GM19395 (cell line): ENCODE data around the gene GLB1L3.
"Not testable (repeated sequence)": the region's sequence is repeated elsewhere in the genome, so short reads cannot be mapped to it uniquely, and the experiment has no call there.

Experiments
- ATAC-seq: cut with Tn5 transposase; IDR thresholded peaks from one replicate; pipeline ENCODE4 v1.9.1; 2021; ENCODE audit warnings: mild to moderate bottlenecking, moderate library complexity; ENCODE audit not compliant: unreplicated experiment

Gene GLB1L3

DNA sequence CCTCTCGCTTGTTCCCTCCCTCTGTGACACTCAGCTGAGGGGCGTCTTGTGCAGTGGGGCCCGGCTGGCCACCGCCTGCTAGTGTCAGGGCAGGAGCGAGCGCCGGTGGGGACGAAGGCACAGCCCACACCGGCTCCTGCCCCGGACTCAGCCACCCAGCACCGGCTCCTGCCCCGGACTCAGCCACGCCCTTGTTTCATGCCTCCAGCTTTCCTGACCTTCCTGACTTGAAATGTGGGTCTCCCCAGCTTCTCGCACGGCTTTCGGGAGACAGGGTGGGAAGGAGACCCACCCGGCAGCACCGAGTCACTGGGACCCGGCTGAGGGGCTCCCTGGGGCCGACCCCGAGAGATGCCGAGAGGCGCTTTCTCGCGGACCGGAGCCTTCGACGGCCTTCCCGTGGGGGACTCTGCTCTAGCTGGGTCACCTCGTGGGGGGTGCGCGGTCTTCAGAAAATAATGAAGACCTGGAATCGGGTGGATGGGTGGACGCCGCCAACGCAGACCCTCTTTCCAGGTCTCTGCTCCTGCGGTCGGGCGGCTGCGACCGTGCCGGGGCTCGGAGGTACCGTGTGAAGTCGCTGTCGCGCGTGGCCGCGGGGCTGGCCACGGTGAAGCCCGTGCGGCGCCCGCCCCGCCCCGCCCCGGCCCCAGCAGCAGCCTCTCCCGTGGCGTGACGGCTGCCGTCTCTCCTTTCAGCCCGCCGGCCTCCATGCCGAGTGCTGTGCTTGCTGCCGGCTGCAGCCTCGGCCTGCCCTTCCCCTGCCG lies 65.8 kb downstream of the GLB1L3 start:
- ATAC-seq, result no peak

DNA sequence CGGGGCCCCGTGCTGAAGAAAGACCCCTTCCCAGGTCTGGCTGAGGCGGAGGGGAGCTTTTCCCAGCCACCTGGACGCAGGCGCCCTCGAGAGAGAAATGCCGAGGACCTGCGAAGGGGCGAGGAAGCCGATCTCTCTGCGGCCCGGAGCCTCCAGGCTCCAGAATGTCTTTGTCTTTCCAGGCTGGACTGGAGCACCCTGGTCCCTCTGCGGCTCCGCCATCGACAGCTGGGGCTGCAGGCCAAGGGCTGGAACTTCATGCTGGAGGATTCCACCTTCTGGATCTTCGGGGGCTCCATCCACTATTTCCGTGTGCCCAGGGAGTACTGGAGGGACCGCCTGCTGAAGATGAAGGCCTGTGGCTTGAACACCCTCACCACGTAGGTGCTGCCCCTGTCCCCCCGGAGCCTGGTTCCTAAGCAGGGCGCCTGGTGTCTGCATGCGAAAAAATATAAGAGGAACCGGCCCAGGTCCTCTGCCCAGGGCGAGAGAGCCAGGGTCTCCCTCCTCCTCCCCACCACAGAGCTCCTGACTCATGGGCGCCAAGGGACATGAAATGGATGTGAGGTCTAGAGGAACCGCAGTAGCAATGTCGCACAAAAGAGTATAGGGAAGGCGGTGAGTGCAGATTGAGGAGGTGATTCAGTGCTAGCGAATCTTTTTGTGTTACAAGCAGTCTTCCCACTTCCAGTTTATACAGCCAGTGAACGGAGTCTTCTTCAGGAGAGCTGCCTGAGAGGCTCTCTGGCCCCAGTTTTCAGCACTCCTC lies 66.6 kb downstream of the GLB1L3 start:
- ATAC-seq, result no peak

GRCh38 chr11:134343646-134344045 lies 67.5 kb downstream of the GLB1L3 start:
- ATAC-seq, result no peak

GRCh38 chr11:134344497-134345236 lies 68.5 kb downstream of the GLB1L3 start:
- ATAC-seq, result not testable (repeated sequence)

- ATAC-seq, result no peak
These were observed 69.0 kb downstream of the GLB1L3 start for GRCh38 chr11:134345237-134345550.

DNA sequence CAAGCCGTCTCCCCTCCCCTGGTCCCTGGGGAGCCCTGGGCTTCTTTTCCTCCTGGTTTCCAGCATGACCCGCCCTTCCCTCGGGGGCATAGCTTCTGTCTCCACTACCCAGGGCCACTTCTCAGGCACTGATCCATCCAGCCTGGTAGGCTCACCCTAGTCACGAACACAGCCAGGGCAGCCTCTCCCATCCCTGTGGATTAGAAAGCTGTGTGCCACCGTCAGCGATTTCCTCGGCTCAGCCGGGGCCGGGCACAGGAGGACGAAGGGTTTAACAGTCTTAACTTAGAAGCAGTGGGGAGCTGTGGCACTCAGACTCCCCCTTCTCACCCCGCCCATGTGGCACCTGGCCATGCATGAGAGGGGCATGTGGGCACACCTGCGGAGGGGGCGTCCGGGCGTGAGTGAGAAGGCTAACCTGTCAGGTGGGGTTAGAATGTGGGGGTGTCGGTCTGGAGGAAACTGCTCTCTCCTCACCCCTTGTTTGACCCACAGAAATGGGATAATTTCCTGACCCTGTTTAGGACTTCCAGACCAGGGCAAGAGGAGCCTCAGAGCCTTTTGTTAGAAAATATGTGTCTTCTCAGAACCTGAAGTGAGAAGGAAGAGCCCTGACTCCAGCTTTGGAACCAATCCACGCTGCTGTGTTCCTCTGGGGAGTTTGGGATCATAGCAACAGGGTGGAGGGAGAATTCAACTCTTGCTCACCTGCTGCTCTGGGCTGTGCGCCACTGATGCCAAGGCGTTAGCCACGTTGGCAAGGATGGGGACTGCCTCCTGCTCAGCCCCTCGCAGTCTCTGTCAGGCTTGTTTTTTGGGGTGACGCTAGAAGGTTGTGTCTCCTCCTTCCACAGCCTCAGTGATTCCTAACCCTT lies 70.2 kb downstream of the GLB1L3 start:
- ATAC-seq, result no peak

DNA sequence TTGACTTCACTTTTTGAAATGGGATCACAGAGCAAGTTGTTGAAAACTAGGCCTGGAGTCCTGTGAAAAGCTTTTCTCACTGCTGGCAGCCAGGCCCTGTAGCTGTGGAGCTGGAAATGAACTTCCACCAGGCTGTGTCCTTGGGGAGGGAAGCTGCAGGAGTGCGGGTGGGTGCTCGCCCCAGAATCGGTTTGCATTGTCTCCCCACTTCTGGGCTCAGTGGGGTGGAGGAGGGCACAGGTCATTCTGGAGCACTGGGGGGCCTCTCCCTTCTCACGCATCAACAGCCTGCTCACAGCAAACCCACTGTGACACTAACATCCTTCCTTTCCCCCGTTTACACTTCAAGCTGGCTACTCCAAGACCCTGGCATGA lies 70.8 kb downstream of the GLB1L3 start:
- no peak for ATAC-seq

DNA sequence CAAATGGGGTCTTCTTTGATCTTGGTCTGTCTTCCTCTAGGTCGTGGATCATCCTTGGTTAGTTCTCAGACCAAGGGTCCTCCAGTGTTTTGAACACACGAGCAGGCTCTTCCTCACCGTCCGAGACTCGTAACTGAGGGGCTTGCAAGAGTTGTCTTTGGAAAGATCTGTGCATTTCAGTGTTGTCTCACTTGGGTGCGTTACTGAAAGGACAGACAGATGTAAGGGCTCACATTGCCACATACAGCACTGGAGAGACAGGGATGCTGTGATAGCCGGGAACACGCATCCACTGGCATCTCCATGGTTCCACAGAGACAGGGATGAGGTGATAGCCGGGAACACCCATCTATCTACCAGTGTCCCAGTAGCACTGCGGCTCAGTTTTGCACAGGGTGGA lies 71.3 kb downstream of the GLB1L3 start:
- no peak for ATAC-seq

DNA sequence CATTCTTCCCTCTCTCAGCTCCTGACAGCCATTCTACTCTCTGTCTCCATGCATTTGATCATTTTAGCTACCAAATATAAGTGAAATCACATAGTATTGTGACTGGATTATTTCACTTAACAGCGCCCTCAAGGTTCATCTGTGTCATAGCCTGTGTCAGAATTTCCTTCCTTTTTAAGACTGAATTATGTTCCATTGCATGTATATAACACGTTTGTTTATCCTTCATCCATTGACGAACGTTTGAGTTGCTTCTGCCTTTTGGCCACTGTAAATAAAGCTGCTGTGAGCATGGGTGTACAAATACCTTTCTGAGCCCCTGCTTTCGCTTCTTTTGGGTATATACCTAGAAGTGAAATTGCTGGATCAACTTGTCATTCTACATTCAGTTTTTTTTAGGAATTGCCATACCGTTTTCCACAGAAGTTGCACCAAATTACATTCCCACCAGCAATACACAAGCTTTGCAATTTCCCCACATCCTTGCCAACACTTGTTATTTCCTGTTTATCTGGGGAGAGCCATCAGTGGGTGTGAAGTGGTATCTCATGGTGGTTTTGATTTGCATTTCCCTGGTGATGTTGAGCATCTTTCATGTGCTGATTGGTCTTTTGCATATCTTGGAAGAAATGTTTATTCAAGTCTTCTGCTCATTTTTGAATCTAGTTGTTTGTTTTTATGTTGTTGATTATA lies 73.1 kb downstream of the GLB1L3 start:
- ATAC-seq, result no peak

GRCh38 chr11:134349802-134350355 lies 73.7 kb downstream of the GLB1L3 start:
- no peak for ATAC-seq

DNA sequence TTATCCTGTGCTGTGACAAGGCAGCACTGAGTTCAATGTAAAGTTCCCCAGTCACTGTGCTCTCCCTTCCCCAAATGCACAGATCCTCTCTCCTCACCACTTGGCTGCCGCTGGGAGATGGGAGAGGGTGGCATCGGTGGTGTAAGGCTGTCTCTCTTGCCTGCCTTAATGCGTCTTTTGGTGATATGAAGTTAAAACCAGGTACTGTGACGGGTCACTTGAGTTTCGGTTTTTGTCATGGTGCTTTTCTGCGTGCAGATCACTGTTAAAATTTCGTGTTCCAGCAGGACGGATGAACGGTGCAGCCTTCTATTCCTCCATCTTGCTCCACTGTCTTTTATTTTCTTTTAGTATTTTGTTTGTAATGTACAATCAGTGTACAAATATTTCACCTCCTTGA lies 74.2 kb downstream of the GLB1L3 start:
- ATAC-seq, result peak; percentile 64

GRCh38 chr11:134352111-134352510 lies 75.9 kb downstream of the GLB1L3 start:
- no peak for ATAC-seq

DNA sequence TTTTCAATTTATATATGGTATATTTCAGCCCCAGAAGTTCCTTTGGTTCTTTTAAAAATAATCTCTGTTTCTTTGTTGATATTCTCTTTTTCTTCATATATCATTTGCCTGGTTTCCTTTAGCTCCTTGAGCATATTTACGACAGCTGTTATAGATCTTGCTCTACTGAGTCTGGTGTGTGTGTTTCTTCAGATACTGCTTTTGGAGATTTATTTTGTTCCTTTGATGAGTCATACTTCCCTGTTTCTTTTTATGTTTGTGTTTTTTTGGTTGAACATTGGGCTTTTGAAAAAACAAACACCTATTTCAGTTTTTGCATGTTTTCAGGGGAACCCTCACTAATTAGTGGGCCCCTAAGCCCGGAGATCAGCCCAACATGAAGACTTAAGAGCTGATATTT lies 79.0 kb downstream of the GLB1L3 start:
- ATAC-seq, result no peak

DNA sequence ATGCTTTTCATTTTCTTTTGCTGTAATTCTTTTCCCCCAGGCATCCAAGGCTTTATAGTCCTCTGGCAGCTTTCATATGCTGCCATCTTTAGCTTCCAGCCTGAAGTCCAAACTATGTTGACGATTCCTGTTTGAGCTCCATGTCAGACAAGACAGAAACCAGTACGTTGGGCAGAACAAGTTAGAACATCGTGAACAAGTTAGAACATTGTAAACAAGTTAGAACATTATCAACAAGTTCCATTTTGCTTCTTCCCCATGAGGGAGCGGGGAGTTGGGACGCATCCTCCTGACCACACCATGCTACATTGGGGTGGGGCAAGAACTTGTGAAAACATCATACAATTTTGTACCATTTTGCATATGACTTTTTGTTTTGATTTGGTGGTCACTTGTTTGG lies 79.5 kb downstream of the GLB1L3 start:
- ATAC-seq, result no peak

- no peak for ATAC-seq
These were observed 80.7 kb downstream of the GLB1L3 start for GRCh38 chr11:134356656-134357544.

GRCh38 chr11:134357545-134357839 lies 81.3 kb downstream of the GLB1L3 start:
- no peak for ATAC-seq

DNA sequence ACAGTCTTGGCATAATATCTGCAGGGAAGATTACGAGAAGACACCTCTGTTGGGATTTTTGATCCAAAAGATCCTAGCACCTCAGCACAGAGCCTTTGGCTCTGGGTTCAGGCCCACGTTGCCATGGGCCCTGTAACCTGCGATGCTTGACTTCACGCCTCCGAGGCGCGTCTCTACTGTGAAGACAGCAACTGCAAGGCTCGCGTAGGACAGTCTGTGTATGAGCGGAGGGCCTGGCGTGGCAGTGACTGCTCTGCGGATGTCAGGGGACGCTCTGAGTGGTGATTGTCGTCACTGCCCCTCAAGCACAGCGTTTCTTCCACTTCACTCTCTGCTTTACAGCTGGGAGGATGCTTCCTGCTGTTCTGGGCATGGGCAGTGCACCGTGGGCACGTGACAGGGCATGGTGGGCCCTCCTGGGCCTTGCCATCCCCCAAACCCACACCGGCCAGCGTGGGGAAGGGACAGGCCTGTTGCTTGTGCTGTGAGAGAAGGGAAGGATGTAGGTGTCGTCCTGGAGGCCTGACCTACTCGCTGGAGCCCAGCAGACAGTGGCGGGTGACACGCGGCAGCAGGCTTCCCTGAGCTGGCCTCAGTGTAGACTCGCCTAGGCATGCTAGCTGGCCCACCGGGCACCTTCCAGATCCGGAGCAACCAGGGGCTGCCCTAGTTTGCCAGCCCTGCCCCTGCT lies 82.1 kb downstream of the GLB1L3 start:
- no peak for ATAC-seq

- ATAC-seq, result no peak
These were observed 82.8 kb downstream of the GLB1L3 start for GRCh38 chr11:134358856-134359490.
